ENCODE measurements around the gene RCOR3.

GRCh38 chr1:211287218-211287617 lies 28.1 kb downstream of the RCOR3 start:
- no peak for TF ChIP-seq CTCF (IDR thresholded peaks at IDR 0.05)
- TF ChIP-seq EZH2phosphoT487 (IDR thresholded peaks at IDR 0.05): no peak
- no peak for TF ChIP-seq EZH2 (IDR thresholded peaks at IDR 0.05)
